GM12872 (cell line): Measurements from ENCODE around the gene ELN.

Source experiments
- CTCF ChIP-seq: IDR thresholded peaks from 3 replicates; pipeline ENCODE4 v1.5.1; 2011; ENCODE audit warnings: low read depth, mild to moderate bottlenecking, low read length, moderate library complexity; ENCODE audit not compliant: insufficient read depth

ELN gene

DNA sequence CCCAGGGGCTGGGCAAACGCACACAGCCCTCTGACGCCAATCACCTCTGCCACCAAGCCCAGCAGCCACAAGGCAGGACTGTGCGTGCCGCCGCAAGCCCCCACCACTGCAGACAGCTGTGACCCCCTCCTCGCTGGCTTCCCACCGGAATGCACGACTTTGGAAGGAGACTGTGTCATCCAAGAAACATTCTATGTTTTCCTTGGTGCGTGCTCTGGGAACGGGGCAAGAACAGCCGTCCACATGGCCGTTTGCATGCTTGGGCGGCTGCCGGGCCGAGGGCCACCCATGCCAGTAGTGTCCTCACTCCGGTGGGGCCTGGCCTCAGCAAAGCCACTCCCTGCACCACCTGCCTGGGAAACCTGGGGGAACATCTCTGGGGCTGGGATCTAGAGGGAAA is 17.6 kb upstream of the ELN start:
- TF ChIP-seq CTCF = no peak

DNA sequence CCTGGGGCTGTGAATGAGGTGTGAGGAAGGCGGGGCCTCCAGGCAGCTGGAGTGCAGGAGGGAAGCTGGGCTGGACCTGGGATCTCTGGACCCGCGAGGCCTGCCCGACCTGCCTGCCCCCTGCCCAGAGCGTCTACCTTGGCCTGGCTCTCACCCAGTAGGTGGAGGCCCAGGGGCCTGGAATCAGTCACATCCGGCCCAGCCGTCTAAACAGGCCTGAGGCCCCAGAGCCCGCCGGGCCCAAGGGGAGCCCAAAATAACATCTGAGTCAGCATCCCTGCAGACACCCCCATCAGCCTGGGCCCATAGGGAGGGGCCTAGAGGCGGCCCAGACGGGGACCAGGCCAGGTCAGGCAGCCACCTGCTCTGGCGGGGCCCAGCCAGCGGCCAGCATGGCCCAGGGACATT is 15.1 kb upstream of the ELN start:
- TF ChIP-seq CTCF = no peak

- TF ChIP-seq CTCF = no peak
Observed at GRCh38 chr7:74013539-74014272, 14.3 kb upstream of the ELN start.

DNA sequence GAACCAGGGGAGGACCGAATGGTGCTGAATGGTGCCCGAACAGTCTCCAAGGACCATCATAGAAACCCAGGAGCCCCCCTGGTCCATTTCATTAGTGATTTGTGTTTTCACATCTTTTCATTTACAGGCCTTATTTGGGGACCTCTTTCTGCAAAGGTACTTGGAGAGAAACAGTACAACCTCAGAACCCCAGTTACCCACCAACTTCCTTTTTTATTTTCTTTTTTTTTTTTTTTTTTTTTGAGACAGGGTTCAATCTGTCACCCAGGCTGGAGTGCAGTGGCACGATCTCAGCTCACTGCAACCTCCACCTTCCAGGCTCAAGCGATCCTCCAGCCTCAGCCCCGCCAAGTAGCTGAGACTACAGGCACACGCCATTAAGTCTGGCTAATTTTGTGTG is 13.0 kb upstream of the ELN start:
- TF ChIP-seq CTCF = no peak

- no peak for TF ChIP-seq CTCF
Observed at GRCh38 chr7:74015670-74016069, 12.3 kb upstream of the ELN start.

- TF ChIP-seq CTCF = no peak
Observed at GRCh38 chr7:74017125-74017524, 10.8 kb upstream of the ELN start.

DNA sequence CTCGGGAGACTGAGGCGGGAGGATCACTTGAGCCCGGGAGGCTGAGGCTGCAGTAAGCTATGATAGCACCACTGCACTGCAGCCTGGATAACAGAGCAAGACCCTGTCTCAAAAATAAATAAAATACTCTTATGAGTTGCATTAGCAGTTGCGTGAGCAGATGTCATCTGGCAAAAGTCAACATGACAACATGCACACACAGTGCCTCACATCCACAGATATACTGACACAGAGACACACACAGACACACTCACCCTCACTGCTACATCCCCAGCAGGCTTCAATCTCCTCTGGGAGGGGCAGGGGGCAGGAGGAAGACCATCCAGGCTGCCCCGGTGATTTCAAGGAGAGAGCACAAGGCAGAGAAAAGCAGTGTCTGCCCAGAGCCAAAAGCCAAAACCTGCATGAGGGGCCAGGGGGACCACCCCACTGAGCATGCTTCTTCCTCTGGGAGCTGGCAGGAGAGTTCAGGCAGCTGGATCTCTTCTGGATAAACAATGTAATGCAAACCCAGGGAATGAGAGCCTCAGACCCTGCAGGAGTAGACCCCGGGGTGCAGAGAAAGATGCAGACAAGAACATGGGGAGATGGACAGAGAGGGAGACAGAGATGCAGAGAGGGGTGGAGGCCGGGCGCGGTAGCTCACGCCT is 9.6 kb upstream of the ELN start:
- no peak for TF ChIP-seq CTCF
